ENCODE results near the gene TADA1.

Gene TADA1

DNA sequence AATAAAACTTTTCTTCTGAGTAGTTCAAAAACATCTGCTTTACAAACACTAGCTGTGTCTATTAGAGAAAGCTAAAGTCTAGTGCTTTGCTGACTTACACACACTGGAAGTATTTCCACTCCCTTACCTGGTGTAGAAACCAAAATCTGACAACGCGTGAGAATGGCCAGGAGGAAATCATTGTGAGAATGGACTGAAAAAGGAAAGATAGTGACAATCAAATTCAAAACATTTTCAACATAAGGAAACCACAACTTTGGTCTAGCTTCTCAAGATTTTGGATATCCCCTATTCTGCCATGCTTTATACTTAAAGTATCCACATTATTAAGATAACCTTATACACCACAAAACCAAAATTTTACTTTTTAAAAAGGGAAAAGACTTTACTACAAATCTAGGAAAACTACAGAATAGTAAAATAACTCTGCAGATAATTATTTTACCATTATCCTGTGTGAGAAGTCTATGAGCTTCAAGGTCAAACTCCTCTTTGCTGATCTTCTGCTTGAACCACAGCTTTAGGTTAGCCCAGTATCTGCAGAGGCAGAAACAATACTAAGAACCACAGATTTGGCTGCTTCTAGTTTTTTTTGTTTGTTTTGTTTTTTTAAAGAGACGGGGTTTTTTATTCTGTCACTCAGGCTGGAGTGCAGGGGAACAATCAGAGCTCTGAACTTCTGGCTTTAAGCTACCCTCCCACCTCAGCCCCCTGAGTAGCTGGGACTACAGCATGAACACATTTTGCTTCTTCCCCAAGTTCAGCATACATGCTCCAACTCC lies 6.6 kb downstream of the TADA1 start:
- peaks cover 38% of the 10 kb centered on the region for H3K36me3 ChIP-seq (ENCODE audit: control insufficient read depth, insufficient read depth, low read length)
- no peak overlapping the region for H3K9ac ChIP-seq (ENCODE audit: low read length)
- H3K9me3 ChIP-seq (ENCODE audit: control insufficient read depth, insufficient read depth, low read depth, low read length), result no peaks in the 10 kb centered on the region
- H3K27ac ChIP-seq (ENCODE audit: low read depth, low read length), result no peak overlapping the region
- H3K27me3 ChIP-seq (ENCODE audit: control insufficient read depth, insufficient read depth, low read length), result no peaks in the 10 kb centered on the region
- H3K4me3 ChIP-seq (ENCODE audit: low read depth, low read length), result no peak overlapping the region
- H3K4me1 ChIP-seq (ENCODE audit: control insufficient read depth, insufficient read depth, low read length), result no peaks in the 10 kb centered on the region

- H3K4me1 ChIP-seq (ENCODE audit: control insufficient read depth, insufficient read depth, low read length), result no peaks in the 10 kb centered on the region
- no peak overlapping the region for H3K9ac ChIP-seq (ENCODE audit: low read length)
- H3K27ac ChIP-seq (ENCODE audit: low read depth, low read length), result no peak overlapping the region
- no peaks in the 10 kb centered on the region for H3K27me3 ChIP-seq (ENCODE audit: control insufficient read depth, insufficient read depth, low read length)
- peaks cover 45% of the 10 kb centered on the region for H3K36me3 ChIP-seq (ENCODE audit: control insufficient read depth, insufficient read depth, low read length)
- no peaks in the 10 kb centered on the region for H3K9me3 ChIP-seq (ENCODE audit: control insufficient read depth, insufficient read depth, low read depth, low read length)
- H3K4me3 ChIP-seq (ENCODE audit: low read depth, low read length), result no peak overlapping the region
Measured at GRCh38 chr1:166868639-166869038, 7.4 kb downstream of the TADA1 start.

- Histone ChIP-seq H3K4me3 (ENCODE audit: low read depth, low read length) (no peak overlapping the region), H3K9me3 (ENCODE audit: control insufficient read depth, insufficient read depth, low read depth, low read length) (no peaks in the 10 kb centered on the region), H3K36me3 (ENCODE audit: control insufficient read depth, insufficient read depth, low read length) (peaks cover 67% of the 10 kb centered on the region), H3K4me1 (ENCODE audit: control insufficient read depth, insufficient read depth, low read length) (peaks cover 5% of the 10 kb centered on the region; the same call in 1 of the 2 replicates), H3K27me3 (ENCODE audit: control insufficient read depth, insufficient read depth, low read length) (no peaks in the 10 kb centered on the region), H3K9ac (ENCODE audit: low read length) (no peak overlapping the region), H3K27ac (ENCODE audit: low read depth, low read length) (no peak overlapping the region)
Measured at GRCh38 chr1:166865926-166866325, 10.1 kb downstream of the TADA1 start.

- H3K4me1 ChIP-seq (ENCODE audit: control insufficient read depth, insufficient read depth, low read length), result peaks cover 21% of the 10 kb centered on the region
- H3K9ac ChIP-seq (ENCODE audit: low read length), result no peak overlapping the region
- peaks cover 88% of the 10 kb centered on the region for H3K36me3 ChIP-seq (ENCODE audit: control insufficient read depth, insufficient read depth, low read length)
- no peaks in the 10 kb centered on the region for H3K27me3 ChIP-seq (ENCODE audit: control insufficient read depth, insufficient read depth, low read length)
- H3K9me3 ChIP-seq (ENCODE audit: control insufficient read depth, insufficient read depth, low read depth, low read length), result no peaks in the 10 kb centered on the region
- no peak overlapping the region for H3K27ac ChIP-seq (ENCODE audit: low read depth, low read length)
- H3K4me3 ChIP-seq (ENCODE audit: low read depth, low read length), result no peak overlapping the region
Measured at GRCh38 chr1:166859597-166859996, 16.5 kb downstream of the TADA1 start.

DNA sequence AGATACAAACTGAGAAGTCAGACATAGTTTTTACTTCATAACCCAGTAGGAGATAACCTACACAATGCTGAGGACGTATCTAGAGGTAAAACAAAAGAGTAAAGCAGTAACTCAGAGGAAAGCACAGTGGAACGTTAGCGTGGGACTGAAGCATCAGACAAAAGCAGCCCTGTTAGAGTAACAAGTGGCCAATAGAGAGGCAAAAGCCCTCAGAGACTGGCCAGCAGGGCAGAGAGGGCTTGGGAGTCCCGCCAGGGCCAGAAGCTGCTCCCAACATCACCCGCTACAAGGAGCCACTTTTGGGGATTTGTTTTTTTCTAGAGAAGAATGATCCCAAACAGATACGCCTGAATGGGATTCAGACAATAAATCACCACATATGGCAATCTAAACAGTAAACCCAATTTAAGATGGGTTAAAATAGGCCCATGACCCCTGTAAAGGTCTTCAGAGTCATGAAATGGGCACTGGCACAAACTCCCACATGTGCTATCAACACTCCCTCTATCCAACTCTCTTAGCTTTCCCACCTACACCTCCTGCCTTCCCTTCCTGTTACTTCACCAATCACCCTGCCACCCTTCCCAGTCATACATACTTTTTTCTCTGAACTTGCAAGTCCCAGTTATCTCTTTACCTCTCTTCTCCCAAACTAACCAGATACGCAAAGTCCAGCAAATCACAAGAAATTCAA lies 17.2 kb downstream of the TADA1 start:
- Histone ChIP-seq H3K4me1 (ENCODE audit: control insufficient read depth, insufficient read depth, low read length) (peaks cover 21% of the 10 kb centered on the region), H3K36me3 (ENCODE audit: control insufficient read depth, insufficient read depth, low read length) (peaks cover 89% of the 10 kb centered on the region), H3K27me3 (ENCODE audit: control insufficient read depth, insufficient read depth, low read length) (no peaks in the 10 kb centered on the region), H3K9ac (ENCODE audit: low read length) (no peak overlapping the region), H3K4me3 (ENCODE audit: low read depth, low read length) (no peak overlapping the region), H3K9me3 (ENCODE audit: control insufficient read depth, insufficient read depth, low read depth, low read length) (no peaks in the 10 kb centered on the region), H3K27ac (ENCODE audit: low read depth, low read length) (no peak overlapping the region)

DNA sequence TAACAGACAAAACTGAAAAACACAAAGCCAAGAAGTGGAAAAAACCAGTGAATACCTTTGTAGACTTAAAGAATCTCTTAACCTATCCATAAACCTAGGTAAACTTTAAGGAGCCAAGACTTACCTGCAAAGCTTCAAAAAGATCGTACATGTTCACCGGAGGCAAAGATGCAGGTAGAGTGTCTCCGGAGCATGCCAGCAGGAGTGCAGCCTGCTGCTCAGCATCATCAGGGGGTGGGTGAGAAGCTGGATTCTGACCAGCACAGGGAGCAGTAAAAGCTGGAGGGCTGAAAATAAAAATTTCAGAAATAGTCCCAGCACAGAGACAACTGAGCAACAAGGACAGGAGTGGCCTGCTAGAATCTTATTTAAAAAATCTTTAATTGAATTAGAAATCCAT lies 18.1 kb downstream of the TADA1 start:
- peaks cover 90% of the 10 kb centered on the region for H3K36me3 ChIP-seq (ENCODE audit: control insufficient read depth, insufficient read depth, low read length)
- no peak overlapping the region for H3K9ac ChIP-seq (ENCODE audit: low read length)
- peaks cover 21% of the 10 kb centered on the region for H3K4me1 ChIP-seq (ENCODE audit: control insufficient read depth, insufficient read depth, low read length)
- H3K27ac ChIP-seq (ENCODE audit: low read depth, low read length), result no peak overlapping the region
- no peak overlapping the region for H3K4me3 ChIP-seq (ENCODE audit: low read depth, low read length)
- no peaks in the 10 kb centered on the region for H3K9me3 ChIP-seq (ENCODE audit: control insufficient read depth, insufficient read depth, low read depth, low read length)
- no peaks in the 10 kb centered on the region for H3K27me3 ChIP-seq (ENCODE audit: control insufficient read depth, insufficient read depth, low read length)

- H3K27me3 ChIP-seq (ENCODE audit: control insufficient read depth, insufficient read depth, low read length), result no peaks in the 10 kb centered on the region
- no peaks in the 10 kb centered on the region for H3K9me3 ChIP-seq (ENCODE audit: control insufficient read depth, insufficient read depth, low read depth, low read length)
- H3K27ac ChIP-seq (ENCODE audit: low read depth, low read length), result no peak overlapping the region
- peaks cover 16% of the 10 kb centered on the region for H3K4me1 ChIP-seq (ENCODE audit: control insufficient read depth, insufficient read depth, low read length)
- no peak overlapping the region for H3K9ac ChIP-seq (ENCODE audit: low read length)
- peaks cover 93% of the 10 kb centered on the region for H3K36me3 ChIP-seq (ENCODE audit: control insufficient read depth, insufficient read depth, low read length)
- no peak overlapping the region for H3K4me3 ChIP-seq (ENCODE audit: low read depth, low read length)
Measured at GRCh38 chr1:166855558-166855957, 20.5 kb downstream of the TADA1 start.

DNA sequence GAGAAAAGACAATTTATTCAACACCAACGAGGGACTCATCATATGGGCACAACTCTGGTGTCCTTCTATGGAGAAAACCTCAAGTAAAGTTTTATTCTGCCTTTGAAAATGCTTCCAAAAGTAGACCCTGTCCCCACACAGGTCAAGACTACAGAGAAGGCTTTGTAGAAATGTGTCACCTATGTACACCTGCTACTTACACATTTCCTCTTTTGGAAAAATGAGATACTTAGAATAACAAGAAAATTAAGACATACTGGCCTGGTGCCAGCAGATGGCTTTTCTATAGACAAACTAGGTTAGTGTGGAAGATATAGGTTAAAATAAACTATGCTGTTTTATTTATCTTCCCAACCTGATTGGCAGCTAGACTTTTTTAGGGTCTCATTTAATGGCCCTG lies 23.1 kb downstream of the TADA1 start:
- Histone ChIP-seq H3K36me3 (ENCODE audit: control insufficient read depth, insufficient read depth, low read length) (peaks cover 98% of the 10 kb centered on the region), H3K4me3 (ENCODE audit: low read depth, low read length) (no peak overlapping the region), H3K9me3 (ENCODE audit: control insufficient read depth, insufficient read depth, low read depth, low read length) (no peaks in the 10 kb centered on the region), H3K4me1 (ENCODE audit: control insufficient read depth, insufficient read depth, low read length) (no peaks in the 10 kb centered on the region), H3K27me3 (ENCODE audit: control insufficient read depth, insufficient read depth, low read length) (no peaks in the 10 kb centered on the region), H3K9ac (ENCODE audit: low read length) (no peak overlapping the region), H3K27ac (ENCODE audit: low read depth, low read length) (no peak overlapping the region)

GRCh38 chr1:166849135-166849534 lies 26.9 kb downstream of the TADA1 start:
- Histone ChIP-seq H3K27ac (ENCODE audit: low read depth, low read length) (no peak overlapping the region), H3K4me3 (ENCODE audit: low read depth, low read length) (no peak overlapping the region), H3K36me3 (ENCODE audit: control insufficient read depth, insufficient read depth, low read length) (peaks cover 99% of the 10 kb centered on the region), H3K9me3 (ENCODE audit: control insufficient read depth, insufficient read depth, low read depth, low read length) (no peaks in the 10 kb centered on the region), H3K9ac (ENCODE audit: low read length) (no peak overlapping the region), H3K4me1 (ENCODE audit: control insufficient read depth, insufficient read depth, low read length) (no peaks in the 10 kb centered on the region; the same call in 1 of the 2 replicates), H3K27me3 (ENCODE audit: control insufficient read depth, insufficient read depth, low read length) (no peaks in the 10 kb centered on the region)

DNA sequence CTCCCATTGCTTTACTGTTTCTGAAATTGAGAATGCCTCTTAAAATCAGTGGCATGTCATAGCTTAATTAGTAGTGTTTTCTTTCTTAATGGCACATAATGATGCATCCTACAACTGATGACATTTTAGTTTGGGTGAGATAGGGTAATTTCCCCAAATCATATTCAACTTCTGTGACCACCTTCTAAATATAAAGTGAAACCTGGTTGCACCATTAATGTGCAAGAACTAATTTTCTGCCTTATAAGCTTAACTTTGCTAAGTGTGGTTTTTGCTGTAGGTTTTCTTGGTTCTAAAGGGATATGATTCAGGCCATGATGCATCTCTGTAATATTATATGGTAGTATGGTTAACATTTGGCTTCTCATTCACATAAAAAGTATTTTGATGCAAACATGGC lies 27.9 kb downstream of the TADA1 start:
- Histone ChIP-seq H3K36me3 (ENCODE audit: control insufficient read depth, insufficient read depth, low read length) (peaks cover 99% of the 10 kb centered on the region), H3K4me1 (ENCODE audit: control insufficient read depth, insufficient read depth, low read length) (peaks cover 2% of the 10 kb centered on the region; the same call in 1 of the 2 replicates), H3K9ac (ENCODE audit: low read length) (no peak overlapping the region), H3K4me3 (ENCODE audit: low read depth, low read length) (no peak overlapping the region), H3K27ac (ENCODE audit: low read depth, low read length) (no peak overlapping the region), H3K27me3 (ENCODE audit: control insufficient read depth, insufficient read depth, low read length) (no peaks in the 10 kb centered on the region), H3K9me3 (ENCODE audit: control insufficient read depth, insufficient read depth, low read depth, low read length) (no peaks in the 10 kb centered on the region)

- Histone ChIP-seq H3K9me3 (ENCODE audit: control insufficient read depth, insufficient read depth, low read depth, low read length) (no peaks in the 10 kb centered on the region), H3K4me3 (ENCODE audit: low read depth, low read length) (no peak overlapping the region), H3K9ac (ENCODE audit: low read length) (no peak overlapping the region), H3K27ac (ENCODE audit: low read depth, low read length) (no peak overlapping the region), H3K36me3 (ENCODE audit: control insufficient read depth, insufficient read depth, low read length) (peaks cover 91% of the 10 kb centered on the region), H3K4me1 (ENCODE audit: control insufficient read depth, insufficient read depth, low read length) (peaks cover 15% of the 10 kb centered on the region), H3K27me3 (ENCODE audit: control insufficient read depth, insufficient read depth, low read length) (no peaks in the 10 kb centered on the region)
Measured at GRCh38 chr1:166844791-166845190, 31.3 kb downstream of the TADA1 start.
